Neural progenitor cell (in vitro differentiated cells): ENCODE measurements around the gene ADCY9.

Source experiments
- CTCF ChIP-seq: fragments of 200-600 bp; sonication (generic); IDR thresholded peaks from 2 replicates; pipeline ENCODE4 v1.5.1; 2017; ENCODE audit warnings: antibody characterized with exemption, mild to moderate bottlenecking
- EZH2 ChIP-seq: fragments of 200-600 bp; sonication (generic); IDR thresholded peaks from 2 replicates; pipeline ENCODE4 v1.6.1; 2017; ENCODE audit warnings: antibody characterized with exemption, mild to moderate bottlenecking, moderate library complexity
- EZH2phosphoT487 ChIP-seq: fragments of 200-600 bp; sonication (generic); IDR thresholded peaks from 2 replicates; pipeline ENCODE4 v1.6.1; 2017; ENCODE audit warnings: antibody characterized with exemption

GRCh38 chr16:4049031-4049430, 67.2 kb downstream of the ADCY9 start:
- TF ChIP-seq CTCF (no peak), EZH2 (no peak), EZH2phosphoT487 (no peak)
